GM12873 (cell line): Measurements from ENCODE around the gene ARHGDIA.

Experiments
- CTCF ChIP-seq: IDR thresholded peaks from 2 replicates; pipeline ENCODE4 v1.5.1; 2012; ENCODE audit warnings: low read depth, mild to moderate bottlenecking, moderate library complexity, low read length, control low read depth; ENCODE audit not compliant: insufficient read depth; ENCODE audit errors: missing control alignments

ARHGDIA gene

DNA sequence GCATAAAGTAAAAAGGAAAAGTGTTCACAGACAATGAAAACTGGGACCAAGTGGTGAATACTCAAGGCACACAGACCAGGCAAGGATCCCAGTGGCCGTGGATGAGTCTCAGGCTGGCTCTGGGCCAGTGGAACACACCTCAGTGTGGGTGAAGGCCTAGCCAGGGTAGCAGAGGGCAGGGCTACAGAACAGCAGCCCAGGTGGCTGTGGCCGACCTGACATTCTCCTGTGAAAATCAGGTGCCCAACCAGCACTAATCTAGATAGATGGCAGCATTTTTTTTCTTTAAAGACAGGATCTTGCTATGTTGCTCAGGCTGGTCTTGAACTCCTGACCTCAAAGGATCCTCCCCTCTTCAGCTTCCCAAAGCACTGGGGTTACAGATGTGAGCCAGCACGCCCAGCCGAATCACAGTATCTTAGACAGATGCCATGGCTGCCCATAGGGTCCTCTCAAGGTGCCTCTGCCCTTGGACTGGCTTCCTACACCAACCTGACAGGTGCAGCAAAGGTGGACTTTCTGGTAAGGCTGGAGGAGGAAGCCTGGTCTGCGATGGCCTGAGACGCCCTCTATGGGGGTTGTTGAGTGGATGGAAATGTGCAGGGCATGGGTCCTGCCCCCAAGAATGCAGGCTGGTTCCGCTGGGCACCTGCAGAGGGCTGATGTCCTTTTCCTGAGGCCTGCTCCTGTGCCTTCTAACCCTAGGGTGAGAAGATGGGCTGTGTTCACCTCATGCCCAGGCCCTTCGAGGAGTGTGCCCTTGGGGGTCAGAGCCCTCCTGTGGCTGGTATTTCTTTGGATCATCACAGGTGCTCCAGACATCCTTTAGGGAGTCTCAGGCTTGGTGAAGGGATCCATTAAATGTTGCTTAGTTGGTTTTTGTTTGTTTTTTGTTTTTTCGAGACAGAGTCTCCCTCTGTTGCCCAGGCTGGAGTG lies 7.0 kb downstream of the ARHGDIA start:
- TF ChIP-seq CTCF, result no peak

DNA sequence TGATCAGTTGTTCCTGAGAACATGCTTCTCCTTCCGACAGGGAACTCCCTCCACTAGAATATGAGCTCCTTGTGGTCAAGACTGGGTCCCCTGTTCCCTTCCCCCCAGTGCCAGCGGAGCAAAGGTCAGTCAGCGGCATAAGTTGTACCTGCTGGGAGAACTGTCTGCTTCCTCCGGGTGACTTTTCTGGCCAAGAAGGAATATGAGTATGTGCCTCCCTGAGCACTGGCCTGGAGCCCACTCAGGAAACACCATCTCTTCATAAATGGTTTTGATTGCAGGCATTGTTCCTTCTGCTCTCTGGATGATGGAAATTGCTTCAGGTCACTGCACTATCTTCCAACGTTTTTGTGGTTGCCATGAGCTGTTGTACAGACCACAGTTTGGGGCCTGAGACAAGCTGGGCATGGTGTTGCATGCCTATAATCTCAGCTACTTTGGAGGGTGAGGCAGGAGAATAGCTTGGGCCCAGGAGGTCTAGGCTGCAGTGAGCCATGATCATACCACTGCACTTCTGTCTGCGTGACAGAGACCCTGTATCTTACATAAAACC lies 7.9 kb downstream of the ARHGDIA start:
- TF ChIP-seq CTCF, result no peak

DNA sequence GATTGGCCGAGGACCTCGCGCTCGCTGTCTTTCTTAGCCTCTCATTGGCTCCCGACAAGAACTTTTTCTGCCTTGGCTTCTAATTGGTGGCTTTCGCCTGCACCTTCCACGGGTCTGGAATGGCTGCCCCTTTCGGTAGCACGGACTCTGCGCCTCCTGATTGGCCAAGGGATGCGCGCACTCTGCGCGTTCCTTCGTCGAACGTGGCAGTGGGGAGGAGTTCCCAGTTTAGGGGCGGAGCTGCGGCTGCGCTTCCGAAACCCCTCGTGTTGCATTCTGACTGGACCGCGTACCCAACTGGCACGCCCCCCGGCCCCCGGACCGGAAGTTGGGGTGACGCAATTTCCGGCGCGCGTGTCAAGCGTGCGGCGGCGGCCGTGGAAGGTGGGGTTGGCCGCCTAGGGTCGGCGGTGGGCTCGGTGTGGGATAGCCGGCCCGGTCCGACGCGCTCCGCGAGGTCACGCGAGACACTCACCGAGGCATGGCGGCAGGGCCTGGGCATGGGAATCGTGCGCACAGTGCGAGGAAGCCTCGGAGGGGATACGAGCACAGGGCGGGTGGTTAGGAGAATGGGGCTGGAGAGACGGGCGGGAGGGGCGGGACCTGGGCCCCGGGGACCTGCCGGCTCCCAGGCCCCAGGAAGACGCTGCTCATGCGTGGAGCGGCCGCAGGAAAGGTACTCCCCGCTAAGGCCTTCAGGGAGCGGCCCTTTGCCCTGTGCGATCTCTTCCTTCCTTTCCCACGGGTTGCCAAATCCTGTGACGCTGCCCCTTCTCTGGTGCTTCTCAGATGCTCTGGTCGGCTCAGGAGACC lies 10.2 kb downstream of the ARHGDIA start:
- no peak for TF ChIP-seq CTCF

GRCh38 chr17:81859906-81860755 lies 11.0 kb downstream of the ARHGDIA start, which contains the start of gene P4HB:
P4HB (minus strand) TSS chr17:81860535; CDS start chr17:81860471, 64 bp downstream.
- no peak for TF ChIP-seq CTCF

DNA sequence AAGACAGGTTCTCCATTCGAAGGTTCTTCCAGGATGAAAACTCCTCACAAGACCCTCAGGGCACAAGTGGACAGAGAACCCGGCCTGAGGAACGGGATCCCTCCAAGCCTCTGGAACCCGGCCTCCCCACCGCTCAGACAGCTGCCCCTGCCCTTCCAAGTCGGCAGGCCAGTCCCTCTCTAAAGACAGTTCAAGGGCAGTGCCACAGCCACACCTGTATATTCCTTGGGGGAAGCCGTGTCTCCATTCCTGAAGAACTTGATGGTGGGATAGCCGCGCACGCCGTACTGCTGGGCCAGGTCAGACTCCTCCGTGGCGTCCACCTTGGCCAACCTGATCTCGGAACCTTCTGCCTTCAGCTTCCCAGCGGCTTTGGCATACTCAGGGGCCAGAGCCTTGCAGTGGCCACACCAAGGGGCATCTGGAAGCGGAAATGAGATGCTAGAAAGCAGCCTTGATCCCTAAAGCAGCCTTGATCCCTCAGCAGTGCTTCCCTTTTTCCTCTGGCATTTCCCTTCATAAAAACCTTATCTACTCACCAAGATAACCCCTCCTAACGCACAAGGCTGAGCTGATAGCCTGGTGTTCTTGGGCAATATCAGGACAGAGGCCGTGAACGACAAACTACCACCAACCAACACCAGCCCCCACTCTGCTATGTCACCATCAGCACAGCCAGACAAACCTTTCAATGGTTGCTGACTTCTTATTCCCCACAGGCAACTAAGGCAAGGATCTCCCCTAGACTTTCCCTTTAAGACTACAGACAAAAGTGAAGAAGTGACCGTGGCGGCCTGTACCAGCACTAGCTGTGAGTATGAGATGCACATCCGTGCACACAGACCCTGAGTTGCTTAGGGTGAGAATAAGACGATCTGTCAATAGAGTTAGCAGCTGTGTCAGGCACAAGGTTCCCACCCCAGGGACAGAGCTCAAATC lies 11.9 kb downstream of the ARHGDIA start:
- no peak for TF ChIP-seq CTCF
